Measurements from ENCODE around the gene NEBL. TPM values are rescaled to one million over a fixed set of nuclear protein-coding genes. Genes with fewer than 3 reads are reported as not detected.

The NEBL gene
- total RNA-seq, 1 donor from 2014 or later, result 55.2 TPM

GRCh38 chr10:20935931-20936330 is 38.8 kb upstream of the NEBL start:
- no peak for DNase-seq (ENCODE audit: extremely low spot score in 2 of 2)
- no peaks in the 10 kb centered on the region for H3K27me3 ChIP-seq
- TF ChIP-seq, protein P1, sequence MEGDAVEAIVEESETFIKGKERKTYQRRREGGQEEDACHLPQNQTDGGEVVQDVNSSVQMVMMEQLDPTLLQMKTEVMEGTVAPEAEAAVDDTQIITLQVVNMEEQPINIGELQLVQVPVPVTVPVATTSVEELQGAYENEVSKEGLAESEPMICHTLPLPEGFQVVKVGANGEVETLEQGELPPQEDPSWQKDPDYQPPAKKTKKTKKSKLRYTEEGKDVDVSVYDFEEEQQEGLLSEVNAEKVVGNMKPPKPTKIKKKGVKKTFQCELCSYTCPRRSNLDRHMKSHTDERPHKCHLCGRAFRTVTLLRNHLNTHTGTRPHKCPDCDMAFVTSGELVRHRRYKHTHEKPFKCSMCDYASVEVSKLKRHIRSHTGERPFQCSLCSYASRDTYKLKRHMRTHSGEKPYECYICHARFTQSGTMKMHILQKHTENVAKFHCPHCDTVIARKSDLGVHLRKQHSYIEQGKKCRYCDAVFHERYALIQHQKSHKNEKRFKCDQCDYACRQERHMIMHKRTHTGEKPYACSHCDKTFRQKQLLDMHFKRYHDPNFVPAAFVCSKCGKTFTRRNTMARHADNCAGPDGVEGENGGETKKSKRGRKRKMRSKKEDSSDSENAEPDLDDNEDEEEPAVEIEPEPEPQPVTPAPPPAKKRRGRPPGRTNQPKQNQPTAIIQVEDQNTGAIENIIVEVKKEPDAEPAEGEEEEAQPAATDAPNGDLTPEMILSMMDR (IDR thresholded peaks at IDR 0.05), result no peak
- TF ChIP-seq POLR2A (IDR thresholded peaks at IDR 0.05), result no peak
- TF ChIP-seq POLR2AphosphoS5 (IDR thresholded peaks at IDR 0.05; ENCODE audit: insufficient read depth in 1 of 2, low read depth in 1 of 2), result no peak
- H3K4me3 ChIP-seq, result no peak overlapping the region
- intact Hi-C loops (cut with DNase I), result no loop called here
- H3K4me1 ChIP-seq, result peaks cover 4% of the 10 kb centered on the region
- H3K9me3 ChIP-seq, result no peaks in the 10 kb centered on the region
- no peaks in the 10 kb centered on the region for H3K36me3 ChIP-seq
- H3K27ac ChIP-seq, result no peak overlapping the region

DNA sequence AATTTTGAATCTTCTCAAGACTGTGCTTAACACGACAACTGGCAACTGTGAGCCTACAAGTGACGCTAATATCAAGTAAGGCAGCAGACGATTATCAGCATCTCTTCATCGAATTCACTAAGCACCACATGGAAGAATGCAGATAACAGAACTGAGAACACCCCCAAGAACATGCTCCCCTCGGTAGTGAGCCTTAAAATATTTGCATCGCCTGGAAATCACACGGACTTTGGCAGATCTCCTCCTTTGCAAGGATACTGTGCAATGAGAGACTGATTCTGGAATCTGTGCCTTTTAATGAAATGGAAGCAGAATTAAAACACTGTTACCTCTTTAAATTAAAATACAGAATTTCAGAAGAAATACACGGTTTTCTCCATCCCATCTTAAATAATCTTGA is 38.2 kb upstream of the NEBL start:
- Histone ChIP-seq H3K4me1 (peaks cover 4% of the 10 kb centered on the region), H3K4me3 (no peak overlapping the region), H3K36me3 (no peaks in the 10 kb centered on the region), H3K9me3 (no peaks in the 10 kb centered on the region), H3K27me3 (no peaks in the 10 kb centered on the region), H3K27ac (no peak overlapping the region)
- intact Hi-C loops (cut with DNase I), result no loop called here
- TF ChIP-seq POLR2A (IDR thresholded peaks at IDR 0.05) (no peak), POLR2AphosphoS5 (IDR thresholded peaks at IDR 0.05; ENCODE audit: insufficient read depth in 1 of 2, low read depth in 1 of 2) (no peak)
- TF ChIP-seq, protein P1 (IDR thresholded peaks at IDR 0.05), result no peak
- no peak for DNase-seq (ENCODE audit: extremely low spot score in 2 of 2)

DNA sequence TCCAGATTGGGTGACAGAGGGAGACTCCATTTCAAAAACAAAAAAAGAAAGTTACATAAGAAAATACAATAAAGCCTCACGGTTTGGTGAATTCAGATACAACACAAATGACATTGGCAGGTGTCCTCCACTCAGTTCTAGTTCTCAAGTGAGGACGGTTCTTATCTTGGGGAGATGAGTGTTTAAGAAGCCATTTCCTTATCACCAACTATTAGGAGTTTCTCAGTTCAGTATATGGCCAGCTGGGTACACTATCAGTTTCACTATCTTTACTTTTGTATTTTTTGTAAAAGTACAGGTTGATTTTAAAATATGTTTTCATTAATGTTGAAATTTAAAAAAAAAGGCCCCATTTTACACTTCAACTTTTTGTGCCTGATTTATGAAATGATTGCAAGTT is 36.6 kb upstream of the NEBL start:
- no peaks in the 10 kb centered on the region for H3K27me3 ChIP-seq
- no peak overlapping the region for H3K4me3 ChIP-seq
- no peak overlapping the region for H3K27ac ChIP-seq
- H3K4me1 ChIP-seq, result peaks cover 4% of the 10 kb centered on the region
- H3K36me3 ChIP-seq, result no peaks in the 10 kb centered on the region
- intact Hi-C loops (cut with DNase I), result no loop called here
- no peak for DNase-seq (ENCODE audit: extremely low spot score in 2 of 2)
- TF ChIP-seq, protein P1 (IDR thresholded peaks at IDR 0.05), result no peak
- TF ChIP-seq POLR2AphosphoS5 (IDR thresholded peaks at IDR 0.05; ENCODE audit: insufficient read depth in 1 of 2, low read depth in 1 of 2) (no peak), POLR2A (IDR thresholded peaks at IDR 0.05) (no peak)
- no peaks in the 10 kb centered on the region for H3K9me3 ChIP-seq

- Histone ChIP-seq H3K27me3 (no peaks in the 10 kb centered on the region), H3K4me1 (peaks cover 4% of the 10 kb centered on the region), H3K9me3 (no peaks in the 10 kb centered on the region), H3K27ac (no peak overlapping the region), H3K4me3 (no peak overlapping the region), H3K36me3 (no peaks in the 10 kb centered on the region)
- intact Hi-C loops (cut with DNase I), result no loop called here
- no peak for TF ChIP-seq POLR2AphosphoS5 (IDR thresholded peaks at IDR 0.05; ENCODE audit: insufficient read depth in 1 of 2, low read depth in 1 of 2)
- no peak for DNase-seq (ENCODE audit: extremely low spot score in 2 of 2)
These were observed 35.6 kb upstream of the NEBL start for GRCh38 chr10:20932606-20933126.

GRCh38 chr10:20931156-20931795 is 34.2 kb upstream of the NEBL start:
- no peak for TF ChIP-seq POLR2A (IDR thresholded peaks at IDR 0.05)
- TF ChIP-seq POLR2AphosphoS5 (IDR thresholded peaks at IDR 0.05; ENCODE audit: insufficient read depth in 1 of 2, low read depth in 1 of 2), result no peak
- TF ChIP-seq, protein P1 (IDR thresholded peaks at IDR 0.05), result no peak

More at GRCh38 chr10:20931156-20931795, 34.2 kb upstream of the NEBL start:
- no peak for DNase-seq (ENCODE audit: extremely low spot score in 2 of 2)
- intact Hi-C loops (cut with DNase I), result no loop called here
- H3K9me3 ChIP-seq, result no peaks in the 10 kb centered on the region
- no peak overlapping the region for H3K27ac ChIP-seq
- H3K36me3 ChIP-seq, result no peaks in the 10 kb centered on the region
- no peaks in the 10 kb centered on the region for H3K27me3 ChIP-seq
- H3K4me1 ChIP-seq, result no peaks in the 10 kb centered on the region
- no peak overlapping the region for H3K4me3 ChIP-seq

All from vagina (tissue), 2 donors.